Activated T-cell treated with anti-CD3 and anti-CD28 coated beads, Interleukin-2, amount 50 U/mL, for 24 hours (primary cell): ENCODE results near the gene NACAD.
"Not testable (repeated sequence)": the region's sequence is repeated elsewhere in the genome, so short reads cannot be mapped to it uniquely, and the experiment has no call there.

ENCODE experiments used
- DNase-seq: peaks from one replicate; pipeline ENCODE4 v3.0.0-alpha.2; 2020
- H3K27ac Mint-ChIP-seq: 2 replicates; pipeline ENCODE4 v1.8.0; 2020; ENCODE audit warnings: mild to moderate bottlenecking, mixed read lengths
- H3K27me3 Mint-ChIP-seq: 2 replicates; pipeline ENCODE4 v1.8.0; 2020; ENCODE audit warnings: mixed read lengths
- H3K36me3 Mint-ChIP-seq: 2 replicates; pipeline ENCODE4 v1.8.0; 2020; ENCODE audit warnings: low read depth, mixed read lengths
- H3K4me1 Mint-ChIP-seq: 2 replicates; pipeline ENCODE4 v1.8.0; 2020; ENCODE audit warnings: low read depth, mixed read lengths
- H3K4me3 Mint-ChIP-seq: 2 replicates; pipeline ENCODE4 v1.8.0; 2020; ENCODE audit warnings: mild to moderate bottlenecking, moderate library complexity, mixed read lengths
- H3K9me3 Mint-ChIP-seq: 2 replicates; pipeline ENCODE4 v1.8.0; 2020; ENCODE audit warnings: mixed read lengths

Gene NACAD

GRCh38 chr7:45044338-45044737 is 44.4 kb downstream of the NACAD start:
- no peaks in the 10 kb centered on the region for H3K27me3 Mint-ChIP-seq
- no peak overlapping the region for H3K4me3 Mint-ChIP-seq
- H3K27ac Mint-ChIP-seq, result peak overlapping the region; percentile 38
- peaks cover 89% of the 10 kb centered on the region for H3K36me3 Mint-ChIP-seq
- DNase-seq, result no peak
- H3K4me1 Mint-ChIP-seq, result peaks cover 67% of the 10 kb centered on the region
- H3K9me3 Mint-ChIP-seq, result no peaks in the 10 kb centered on the region

- no peaks in the 10 kb centered on the region for H3K9me3 Mint-ChIP-seq
- H3K27me3 Mint-ChIP-seq, result no peaks in the 10 kb centered on the region
- H3K27ac Mint-ChIP-seq, result peak overlapping the region; percentile 86
- peaks cover 62% of the 10 kb centered on the region for H3K36me3 Mint-ChIP-seq
- no peak overlapping the region for H3K4me3 Mint-ChIP-seq
- no peak for DNase-seq
- H3K4me1 Mint-ChIP-seq, result peaks cover 71% of the 10 kb centered on the region
Observed at GRCh38 chr7:45039106-45039505, 49.7 kb downstream of the NACAD start.

DNA sequence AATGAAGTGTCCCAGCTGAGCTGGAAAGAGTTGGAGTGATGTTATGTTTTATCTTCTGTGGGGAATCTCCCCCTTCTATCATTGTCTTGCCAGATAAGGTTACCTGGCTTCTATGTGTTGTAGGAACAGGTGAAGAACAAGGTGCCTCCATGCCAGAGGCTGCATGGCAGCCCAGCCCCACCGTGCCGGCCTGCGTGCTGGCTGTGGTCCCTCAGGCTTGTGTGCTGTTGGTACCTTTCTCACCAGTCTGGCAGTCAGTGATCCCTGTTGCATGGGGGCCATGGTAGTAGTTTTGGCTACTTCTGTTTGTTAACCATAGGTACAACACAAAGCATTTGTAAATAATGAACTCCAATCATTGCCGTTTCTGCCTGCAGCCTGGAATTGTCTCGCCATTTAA is 50.9 kb downstream of the NACAD start:
- DNase-seq, result no peak
- Mint-ChIP-seq H3K4me1 (peaks cover 77% of the 10 kb centered on the region), H3K9me3 (no peaks in the 10 kb centered on the region), H3K27me3 (no peaks in the 10 kb centered on the region), H3K27ac (peak overlapping the region; percentile 86), H3K4me3 (peak overlapping the region; percentile 10), H3K36me3 (peaks cover 63% of the 10 kb centered on the region)

DNA sequence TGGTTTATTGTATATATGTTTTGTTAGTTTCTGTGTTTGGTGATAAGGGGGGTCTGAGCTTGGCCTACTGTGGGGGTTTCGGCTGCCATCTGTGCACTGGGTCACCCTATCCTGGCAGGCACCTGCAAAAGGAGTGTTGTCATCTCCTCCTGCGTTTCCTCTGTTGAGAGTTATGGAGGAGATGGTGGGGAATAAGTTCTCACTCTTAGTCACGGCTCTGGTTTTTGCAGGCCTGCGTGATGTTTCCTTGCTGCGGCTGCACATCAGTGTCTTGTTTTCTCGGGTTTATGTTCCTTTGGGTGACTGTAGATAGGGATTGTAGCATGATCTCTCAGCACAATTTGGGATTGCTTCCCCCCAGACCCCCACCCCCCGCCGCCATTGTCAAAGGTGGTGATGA is 52.0 kb downstream of the NACAD start:
- Mint-ChIP-seq H3K4me1 (peaks cover 81% of the 10 kb centered on the region), H3K36me3 (peaks cover 59% of the 10 kb centered on the region), H3K4me3 (peak overlapping the region; percentile 68), H3K27ac (peak overlapping the region; percentile 86), H3K27me3 (no peaks in the 10 kb centered on the region), H3K9me3 (no peaks in the 10 kb centered on the region)
- DNase-seq, result no peak

- Mint-ChIP-seq H3K4me1 (peaks cover 80% of the 10 kb centered on the region), H3K9me3 (no peaks in the 10 kb centered on the region), H3K4me3 (peak overlapping the region; percentile 68), H3K27ac (peak overlapping the region; percentile 86), H3K27me3 (no peaks in the 10 kb centered on the region), H3K36me3 (peaks cover 58% of the 10 kb centered on the region)
- DNase-seq, result no peak
Observed at GRCh38 chr7:45036317-45036716, 52.5 kb downstream of the NACAD start.

DNA sequence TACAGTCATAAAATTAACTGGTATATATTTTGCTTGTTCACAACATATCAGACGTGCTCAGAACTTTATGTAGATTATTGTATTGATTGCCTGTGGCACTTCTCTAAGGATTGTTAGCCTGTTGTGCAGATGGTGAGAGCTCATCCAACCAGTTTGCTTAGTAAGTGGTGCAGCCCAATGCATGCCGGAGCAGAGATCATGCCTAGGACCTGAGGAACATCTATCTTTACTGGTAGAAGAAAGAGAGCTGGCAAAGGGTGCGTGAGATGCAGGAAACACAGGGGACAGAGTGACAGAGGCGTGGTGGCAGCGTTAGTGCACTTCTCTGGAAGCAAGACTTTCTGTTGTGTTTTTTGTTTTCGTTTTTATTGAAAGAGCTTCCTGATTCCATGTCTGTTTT is 52.9 kb downstream of the NACAD start:
- no peaks in the 10 kb centered on the region for H3K27me3 Mint-ChIP-seq
- H3K4me1 Mint-ChIP-seq, result peaks cover 77% of the 10 kb centered on the region

GRCh38 chr7:45035371-45035770 is 53.4 kb downstream of the NACAD start:
- no peaks in the 10 kb centered on the region for H3K27me3 Mint-ChIP-seq
- H3K9me3 Mint-ChIP-seq, result no peaks in the 10 kb centered on the region
- H3K4me3 Mint-ChIP-seq, result peak overlapping the region; percentile 2
- peaks cover 49% of the 10 kb centered on the region for H3K36me3 Mint-ChIP-seq
- DNase-seq, result no peak
- peaks cover 73% of the 10 kb centered on the region for H3K4me1 Mint-ChIP-seq
- H3K27ac Mint-ChIP-seq, result peak overlapping the region; percentile 76

More for the DNA sequence above, 52.9 kb downstream of the NACAD start:
- H3K4me3 Mint-ChIP-seq, result peak overlapping the region; percentile 68
- DNase-seq, result no peak
- no peaks in the 10 kb centered on the region for H3K9me3 Mint-ChIP-seq
- peaks cover 54% of the 10 kb centered on the region for H3K36me3 Mint-ChIP-seq
- peak overlapping the region; percentile 86 for H3K27ac Mint-ChIP-seq

DNA sequence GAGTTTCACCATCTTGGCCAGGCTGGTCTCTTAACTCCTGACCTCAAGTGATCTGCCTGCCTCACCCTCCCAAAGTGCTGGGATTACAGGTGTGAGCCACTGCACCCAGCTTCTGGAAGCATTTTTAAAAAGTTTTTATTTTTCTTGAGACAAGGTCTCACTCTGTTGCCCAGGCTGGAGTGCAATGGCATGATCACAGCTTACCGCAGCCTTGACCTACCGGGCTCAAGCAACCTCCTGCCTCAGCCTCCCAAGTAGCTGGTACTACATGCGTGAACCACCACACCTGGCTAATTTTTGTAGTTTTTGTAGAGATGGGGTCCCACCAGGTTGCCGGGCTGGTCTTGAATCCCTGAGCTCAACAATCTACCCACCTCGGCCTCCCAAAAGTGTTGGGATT is 54.1 kb downstream of the NACAD start:
- Mint-ChIP-seq H3K27ac (peak overlapping the region; percentile 64), H3K4me1 (peaks cover 77% of the 10 kb centered on the region), H3K36me3 (peaks cover 52% of the 10 kb centered on the region)
- not testable (repeated sequence) for H3K4me3 Mint-ChIP-seq, H3K27me3 Mint-ChIP-seq, H3K9me3 Mint-ChIP-seq, DNase-seq

GRCh38 chr7:45033931-45034290 is 54.9 kb downstream of the NACAD start:
- no peaks in the 10 kb centered on the region for H3K27me3 Mint-ChIP-seq
- H3K9me3 Mint-ChIP-seq, result no peaks in the 10 kb centered on the region
- H3K27ac Mint-ChIP-seq, result peak overlapping the region; percentile 91
- no peak overlapping the region for H3K4me3 Mint-ChIP-seq
- peaks cover 52% of the 10 kb centered on the region for H3K36me3 Mint-ChIP-seq
- no peak for DNase-seq
- H3K4me1 Mint-ChIP-seq, result peaks cover 81% of the 10 kb centered on the region

GRCh38 chr7:45033261-45033930 is 55.4 kb downstream of the NACAD start:
- Mint-ChIP-seq H3K4me1 (peaks cover 81% of the 10 kb centered on the region), H3K4me3 (peak overlapping the region; percentile 43), H3K9me3 (no peaks in the 10 kb centered on the region), H3K36me3 (peaks cover 52% of the 10 kb centered on the region), H3K27me3 (no peaks in the 10 kb centered on the region), H3K27ac (peak overlapping the region; percentile 91)
- no peak for DNase-seq

- no peaks in the 10 kb centered on the region for H3K27me3 Mint-ChIP-seq
- peaks cover 53% of the 10 kb centered on the region for H3K36me3 Mint-ChIP-seq
- no peaks in the 10 kb centered on the region for H3K9me3 Mint-ChIP-seq
- DNase-seq, result no peak
- H3K4me1 Mint-ChIP-seq, result peaks cover 82% of the 10 kb centered on the region
- H3K4me3 Mint-ChIP-seq, result peak overlapping the region; percentile 43
- H3K27ac Mint-ChIP-seq, result peak overlapping the region; percentile 91
Observed at GRCh38 chr7:45032421-45032820, 56.3 kb downstream of the NACAD start.

GRCh38 chr7:45031829-45032228 is 56.9 kb downstream of the NACAD start:
- peaks cover 57% of the 10 kb centered on the region for H3K36me3 Mint-ChIP-seq
- H3K27ac Mint-ChIP-seq, result peak overlapping the region; percentile 91
- DNase-seq, result no peak
- peak overlapping the region; percentile 43 for H3K4me3 Mint-ChIP-seq
- H3K4me1 Mint-ChIP-seq, result peaks cover 84% of the 10 kb centered on the region
- no peaks in the 10 kb centered on the region for H3K9me3 Mint-ChIP-seq
- H3K27me3 Mint-ChIP-seq, result no peaks in the 10 kb centered on the region
